HCT116 (cell line): ENCODE measurements around the gene ZNF582. TPM values are rescaled to one million over a fixed set of nuclear protein-coding genes. Genes with fewer than 3 reads are reported as not detected.

ENCODE experiments used
- ATAC-seq: fragments of 200-7000 bp; cut with Tn5 transposase; 2 replicates; pipeline ENCODE4 v1.9.1; 2020; ENCODE audit warnings: mild to moderate bottlenecking, moderate library complexity
- BruUV-seq: library from RNA; stranded (reverse); fragments of 400-500 nt; replicated peaks from 2 replicates; lab custom pipeline; 2021; lab: Mats Ljungman, UMichigan
- CTCF ChIA-PET: fragments of 300-600 bp; sonication (Branson Sonifier 250); formaldehyde crosslinking; loops from one replicate; lab custom pipeline; 2021; ENCODE audit warnings: antibody characterized with exemption; lab: Charles Lee
- POLR2A ChIA-PET: fragments of 300-600, 350-600 bp; sonication (Branson Sonifier 250); formaldehyde crosslinking; loops from one replicate; lab custom pipeline; 2021; ENCODE audit warnings: antibody characterized with exemption; lab: Charles Lee
- RAD21 ChIA-PET, 2 experiments: fragments of 300-600 bp; sonication (Branson Sonifier 250); formaldehyde crosslinking; loops; one replicate each; lab custom pipeline; 2023; ENCODE audit warnings: low total read pairs in 2 of 2; ENCODE audit not compliant: uncharacterized antibody in 2 of 2, unreplicated experiment in 2 of 2, low non-redundant PET in 1 of 2; lab: Charles Lee
- DNase-seq: peaks from one replicate; pipeline ENCODE4 v3.0.0-alpha.2; 2010; ENCODE audit warnings: low read depth, low spot score
- H2AFZ ChIP-seq: fragments of 200-600 bp; shearing (Covaris generic), sonication (generic); 2 replicates; pipeline ENCODE4 v1.6.1; 2017; ENCODE audit warnings: low read depth, mixed run types, mixed read lengths, antibody characterized with exemption, low read length; ENCODE audit not compliant: poor library complexity, severe bottlenecking
- H3K27ac ChIP-seq: 2 replicates; pipeline ENCODE4 v1.5.1; 2012; ENCODE audit warnings: low read depth, low read length
- H3K27me3 ChIP-seq: fragments of 200-600 bp; sonication (generic); 2 replicates; pipeline ENCODE4 v1.6.1; 2016; ENCODE audit warnings: mixed run types, low read length, mixed read lengths; ENCODE audit not compliant: insufficient read depth
- H3K36me3 ChIP-seq, 2 experiments: fragments of 200-500 bp in 1 of 2; fragments of 200-600 bp in 1 of 2; sonication (Bioruptor generic) in 1 of 2; sonication (generic) in 1 of 2; 2 replicates each; pipeline versions ENCODE4 v1.5.1 to v1.6.1; 2014 to 2016; ENCODE audit warnings: low read length in 2 of 2, inconsistent platforms in 1 of 2, mixed read lengths in 1 of 2, mixed run types in 1 of 2; ENCODE audit not compliant: insufficient read depth in 2 of 2, control insufficient read depth in 1 of 2
- H3K4me1 ChIP-seq, 2 experiments: fragments of 200-600 bp in 1 of 2; sonication (generic) in 1 of 2; 2 replicates each; pipeline versions ENCODE4 v1.5.1 to v1.6.1; 2012 to 2017; ENCODE audit warnings: low read length in 2 of 2, inconsistent platforms in 1 of 2, mild to moderate bottlenecking in 1 of 2, mixed read lengths in 1 of 2, mixed run types in 1 of 2, moderate library complexity in 1 of 2; ENCODE audit not compliant: insufficient read depth in 2 of 2, control insufficient read depth in 1 of 2
- H3K4me2 ChIP-seq: fragments of 200-600 bp; sonication (generic); 2 replicates; pipeline ENCODE4 v1.6.1; 2017; ENCODE audit warnings: mixed run types, low read length, mixed read lengths
- H3K4me3 ChIP-seq, 2 experiments: fragments of 200-600 bp in 1 of 2; sonication (generic) in 1 of 2; replicated peaks in 1 of 2; 2 replicates each; pipeline ENCODE4 v1.5.1; 2011 to 2016; ENCODE audit warnings: low read length in 2 of 2, control low read depth in 1 of 2, low read depth in 1 of 2, mild to moderate bottlenecking in 1 of 2, mixed read lengths in 1 of 2, mixed run types in 1 of 2
- H3K79me2 ChIP-seq: fragments of 200-600 bp; sonication (generic); 2 replicates; pipeline ENCODE4 v1.6.1; 2017; ENCODE audit warnings: mild to moderate bottlenecking, mixed run types, low read length, moderate library complexity, mixed read lengths; ENCODE audit not compliant: insufficient read depth
- H3K9ac ChIP-seq: fragments of 200-600 bp; sonication (generic); 2 replicates; pipeline ENCODE4 v1.6.1; 2016; ENCODE audit warnings: low read length, mixed read lengths
- H3K9me2 ChIP-seq: fragments of 200-600 bp; sonication (generic), shearing (Covaris generic); 2 replicates; pipeline ENCODE4 v1.6.1; 2017; ENCODE audit warnings: mixed run types, mild to moderate bottlenecking, moderate library complexity; ENCODE audit not compliant: insufficient read depth
- H3K9me3 ChIP-seq, 2 experiments: fragments of 200-500 bp in 1 of 2; fragments of 200-600 bp in 1 of 2; sonication (Bioruptor generic) in 1 of 2; sonication (generic) in 1 of 2; 2 replicates each; pipeline ENCODE4 v1.6.1; 2014 to 2017; ENCODE audit warnings: low read length in 2 of 2, mixed read lengths in 2 of 2, inconsistent platforms in 1 of 2, low read depth in 1 of 2, mild to moderate bottlenecking in 1 of 2, mixed run types in 1 of 2, moderate library complexity in 1 of 2; ENCODE audit not compliant: control insufficient read depth in 1 of 2, insufficient read depth in 1 of 2
- H4K20me1 ChIP-seq: fragments of 200-600 bp; sonication (generic), shearing (Covaris generic); 2 replicates; pipeline ENCODE4 v1.6.1; 2017; ENCODE audit warnings: mixed run types, mild to moderate bottlenecking, moderate library complexity; ENCODE audit not compliant: insufficient read depth
- CBX3 ChIP-seq: IDR thresholded peaks from 2 replicates; pipeline ENCODE4 v1.6.1; 2012; ENCODE audit warnings: low read depth
- EGR1 ChIP-seq: IDR thresholded peaks from 2 replicates; pipeline ENCODE4 v1.6.1; 2012; ENCODE audit warnings: low read depth
- ELF1 ChIP-seq: IDR thresholded peaks from 2 replicates; pipeline ENCODE4 v1.6.1; 2012; ENCODE audit warnings: low read depth, borderline replicate concordance
- EZH2 ChIP-seq: fragments of 200-600 bp; sonication (generic); IDR thresholded peaks from 2 replicates; pipeline ENCODE4 v1.6.1; 2017; ENCODE audit warnings: antibody characterized with exemption, mixed run types
- FOSL1 ChIP-seq: IDR thresholded peaks from 2 replicates; pipeline ENCODE4 v1.6.1; 2012; ENCODE audit warnings: low read depth
- JUND ChIP-seq: IDR thresholded peaks from 2 replicates; pipeline ENCODE4 v1.6.1; 2012
- POLR2A ChIP-seq: IDR thresholded peaks from 2 replicates; pipeline ENCODE4 v1.7.0; 2011; ENCODE audit warnings: borderline replicate concordance; ENCODE audit not compliant: insufficient read depth, insufficient read length; ENCODE audit errors: extremely low read depth
- POLR2AphosphoS5 ChIP-seq: IDR thresholded peaks from 2 replicates; pipeline ENCODE4 v1.6.1; 2011; ENCODE audit warnings: mild to moderate bottlenecking, low read depth, low read length, moderate library complexity
- RAD21 ChIP-seq: IDR thresholded peaks from 2 replicates; pipeline ENCODE4 v1.6.1; 2012; ENCODE audit warnings: low read depth, mild to moderate bottlenecking
- SP1 ChIP-seq: IDR thresholded peaks from 2 replicates; pipeline ENCODE4 v1.6.1; 2012; ENCODE audit warnings: low read depth
- SRF ChIP-seq: IDR thresholded peaks from 2 replicates; pipeline ENCODE4 v1.6.1; 2012; ENCODE audit warnings: low read depth
- ZFX ChIP-seq: fragments of 450-650 bp; IDR thresholded peaks from 2 replicates; pipeline ENCODE4 v1.6.1; 2017
- intact Hi-C: fragments of 100-400 bp; cut with micrococcal nuclease; formaldehyde crosslinking; loops from 2 replicates; pipeline ENCODE4 v1.10.0; 2022
- total RNA-seq: library from RNA; stranded (reverse); gene quantifications from one replicate; pipeline ENCODE4 v1.2.1, GENCODE V29; 2021; ENCODE audit not compliant: unreplicated experiment
- TF ChIP-seq, protein P1 (sequence below): IDR thresholded peaks from 2 replicates; pipeline ENCODE4 v1.6.1; 2012
- TF ChIP-seq, protein P2 (sequence below): IDR thresholded peaks from 2 replicates; pipeline ENCODE4 v1.6.1; 2012
- TF ChIP-seq, protein P3 (sequence below), 3 experiments: fragments of 200-600 bp in 1 of 3; sonication (generic) in 1 of 3; IDR thresholded peaks in 2 of 3; conservative IDR thresholded peaks in 1 of 3; 2 replicates each; pipeline ENCODE4 v1.5.1; 2012 to 2017; ENCODE audit warnings: low read depth in 2 of 3, low read length in 2 of 3, antibody characterized with exemption in 1 of 3, borderline replicate concordance in 1 of 3, control low read depth in 1 of 3, mild to moderate bottlenecking in 1 of 3, mixed read lengths in 1 of 3, mixed run types in 1 of 3, moderate library complexity in 1 of 3; ENCODE audit not compliant: insufficient read depth in 1 of 3
- TF ChIP-seq, protein P4 (sequence below): IDR thresholded peaks from 2 replicates; pipeline ENCODE4 v1.6.1; 2012; ENCODE audit warnings: low read depth
- TF ChIP-seq, protein P5 (sequence below): IDR thresholded peaks from 2 replicates; pipeline ENCODE4 v1.6.1; 2011; ENCODE audit warnings: mild to moderate bottlenecking, low read length, moderate library complexity; ENCODE audit not compliant: insufficient replicate concordance; ENCODE audit errors: extremely low read depth

ZNF582 gene
- total RNA-seq, 1 experiment from 2014 or later: not detected

DNA sequence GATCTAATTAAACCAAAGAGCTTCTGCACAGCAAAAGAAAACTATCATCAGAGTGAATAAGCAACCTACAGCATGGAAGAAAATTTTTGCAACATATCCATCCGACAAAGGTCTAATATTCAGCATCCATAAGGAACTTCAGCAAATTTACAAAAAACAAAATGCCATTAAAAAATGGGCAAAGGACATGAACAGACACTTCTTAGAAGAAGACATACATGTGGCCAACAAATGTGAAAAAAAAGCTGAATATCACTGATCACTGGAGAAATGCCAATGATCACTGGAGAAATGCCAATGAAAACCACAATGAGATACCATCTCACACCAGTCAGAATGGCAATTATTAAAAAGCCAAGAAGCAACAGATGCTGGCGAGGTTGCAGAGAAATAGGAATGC is 32.5 kb downstream of the ZNF582 start:
- Histone ChIP-seq H3K9me2 (no peaks in the 10 kb centered on the region), H3K27ac (no peak overlapping the region), H3K4me2 (no peak overlapping the region), H3K9ac (no peak overlapping the region), H3K9me3 (peaks cover 0 to 3% of the 10 kb centered on the region in 2 experiments; a peak in 1 of 4 replicates), H4K20me1 (no peaks in the 10 kb centered on the region), H3K27me3 (no peaks in the 10 kb centered on the region), H3K4me1 (no peaks in the 10 kb centered on the region), H3K4me3 (no peak overlapping the region), H3K79me2 (no peaks in the 10 kb centered on the region), H2AFZ (no peak overlapping the region), H3K36me3 (no peaks in the 10 kb centered on the region)
- DNase-seq (no peak), ATAC-seq (no peak)
- CTCF ChIA-PET: no interaction called here
- no peak for TF ChIP-seq CBX3
- no peak for TF ChIP-seq SP1
- no peak for TF ChIP-seq EZH2
- TF ChIP-seq ELF1: no peak
- TF ChIP-seq, protein P1, sequence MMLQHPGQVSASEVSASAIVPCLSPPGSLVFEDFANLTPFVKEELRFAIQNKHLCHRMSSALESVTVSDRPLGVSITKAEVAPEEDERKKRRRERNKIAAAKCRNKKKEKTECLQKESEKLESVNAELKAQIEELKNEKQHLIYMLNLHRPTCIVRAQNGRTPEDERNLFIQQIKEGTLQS: no peak
- no peak for TF ChIP-seq POLR2AphosphoS5
- no peak for TF ChIP-seq FOSL1
- no peak for TF ChIP-seq POLR2A
- TF ChIP-seq RAD21: no peak
- TF ChIP-seq JUND: no peak
- TF ChIP-seq, protein P2, sequence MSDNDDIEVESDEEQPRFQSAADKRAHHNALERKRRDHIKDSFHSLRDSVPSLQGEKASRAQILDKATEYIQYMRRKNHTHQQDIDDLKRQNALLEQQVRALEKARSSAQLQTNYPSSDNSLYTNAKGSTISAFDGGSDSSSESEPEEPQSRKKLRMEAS: no peak
- TF ChIP-seq, protein P3, sequence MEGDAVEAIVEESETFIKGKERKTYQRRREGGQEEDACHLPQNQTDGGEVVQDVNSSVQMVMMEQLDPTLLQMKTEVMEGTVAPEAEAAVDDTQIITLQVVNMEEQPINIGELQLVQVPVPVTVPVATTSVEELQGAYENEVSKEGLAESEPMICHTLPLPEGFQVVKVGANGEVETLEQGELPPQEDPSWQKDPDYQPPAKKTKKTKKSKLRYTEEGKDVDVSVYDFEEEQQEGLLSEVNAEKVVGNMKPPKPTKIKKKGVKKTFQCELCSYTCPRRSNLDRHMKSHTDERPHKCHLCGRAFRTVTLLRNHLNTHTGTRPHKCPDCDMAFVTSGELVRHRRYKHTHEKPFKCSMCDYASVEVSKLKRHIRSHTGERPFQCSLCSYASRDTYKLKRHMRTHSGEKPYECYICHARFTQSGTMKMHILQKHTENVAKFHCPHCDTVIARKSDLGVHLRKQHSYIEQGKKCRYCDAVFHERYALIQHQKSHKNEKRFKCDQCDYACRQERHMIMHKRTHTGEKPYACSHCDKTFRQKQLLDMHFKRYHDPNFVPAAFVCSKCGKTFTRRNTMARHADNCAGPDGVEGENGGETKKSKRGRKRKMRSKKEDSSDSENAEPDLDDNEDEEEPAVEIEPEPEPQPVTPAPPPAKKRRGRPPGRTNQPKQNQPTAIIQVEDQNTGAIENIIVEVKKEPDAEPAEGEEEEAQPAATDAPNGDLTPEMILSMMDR (IDR thresholded peaks at IDR 0.05 in 2 of 3, conservative IDR thresholded peaks at IDR 0.05 in 1 of 3; ENCODE audit: borderline replicate concordance in 1 of 3, insufficient read depth in 1 of 3, low read depth in 2 of 3, low read length in 2 of 3): no peak
- TF ChIP-seq ZFX: no peak
- TF ChIP-seq, protein P4, sequence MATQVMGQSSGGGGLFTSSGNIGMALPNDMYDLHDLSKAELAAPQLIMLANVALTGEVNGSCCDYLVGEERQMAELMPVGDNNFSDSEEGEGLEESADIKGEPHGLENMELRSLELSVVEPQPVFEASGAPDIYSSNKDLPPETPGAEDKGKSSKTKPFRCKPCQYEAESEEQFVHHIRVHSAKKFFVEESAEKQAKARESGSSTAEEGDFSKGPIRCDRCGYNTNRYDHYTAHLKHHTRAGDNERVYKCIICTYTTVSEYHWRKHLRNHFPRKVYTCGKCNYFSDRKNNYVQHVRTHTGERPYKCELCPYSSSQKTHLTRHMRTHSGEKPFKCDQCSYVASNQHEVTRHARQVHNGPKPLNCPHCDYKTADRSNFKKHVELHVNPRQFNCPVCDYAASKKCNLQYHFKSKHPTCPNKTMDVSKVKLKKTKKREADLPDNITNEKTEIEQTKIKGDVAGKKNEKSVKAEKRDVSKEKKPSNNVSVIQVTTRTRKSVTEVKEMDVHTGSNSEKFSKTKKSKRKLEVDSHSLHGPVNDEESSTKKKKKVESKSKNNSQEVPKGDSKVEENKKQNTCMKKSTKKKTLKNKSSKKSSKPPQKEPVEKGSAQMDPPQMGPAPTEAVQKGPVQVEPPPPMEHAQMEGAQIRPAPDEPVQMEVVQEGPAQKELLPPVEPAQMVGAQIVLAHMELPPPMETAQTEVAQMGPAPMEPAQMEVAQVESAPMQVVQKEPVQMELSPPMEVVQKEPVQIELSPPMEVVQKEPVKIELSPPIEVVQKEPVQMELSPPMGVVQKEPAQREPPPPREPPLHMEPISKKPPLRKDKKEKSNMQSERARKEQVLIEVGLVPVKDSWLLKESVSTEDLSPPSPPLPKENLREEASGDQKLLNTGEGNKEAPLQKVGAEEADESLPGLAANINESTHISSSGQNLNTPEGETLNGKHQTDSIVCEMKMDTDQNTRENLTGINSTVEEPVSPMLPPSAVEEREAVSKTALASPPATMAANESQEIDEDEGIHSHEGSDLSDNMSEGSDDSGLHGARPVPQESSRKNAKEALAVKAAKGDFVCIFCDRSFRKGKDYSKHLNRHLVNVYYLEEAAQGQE: no peak
- TF ChIP-seq, protein P5, sequence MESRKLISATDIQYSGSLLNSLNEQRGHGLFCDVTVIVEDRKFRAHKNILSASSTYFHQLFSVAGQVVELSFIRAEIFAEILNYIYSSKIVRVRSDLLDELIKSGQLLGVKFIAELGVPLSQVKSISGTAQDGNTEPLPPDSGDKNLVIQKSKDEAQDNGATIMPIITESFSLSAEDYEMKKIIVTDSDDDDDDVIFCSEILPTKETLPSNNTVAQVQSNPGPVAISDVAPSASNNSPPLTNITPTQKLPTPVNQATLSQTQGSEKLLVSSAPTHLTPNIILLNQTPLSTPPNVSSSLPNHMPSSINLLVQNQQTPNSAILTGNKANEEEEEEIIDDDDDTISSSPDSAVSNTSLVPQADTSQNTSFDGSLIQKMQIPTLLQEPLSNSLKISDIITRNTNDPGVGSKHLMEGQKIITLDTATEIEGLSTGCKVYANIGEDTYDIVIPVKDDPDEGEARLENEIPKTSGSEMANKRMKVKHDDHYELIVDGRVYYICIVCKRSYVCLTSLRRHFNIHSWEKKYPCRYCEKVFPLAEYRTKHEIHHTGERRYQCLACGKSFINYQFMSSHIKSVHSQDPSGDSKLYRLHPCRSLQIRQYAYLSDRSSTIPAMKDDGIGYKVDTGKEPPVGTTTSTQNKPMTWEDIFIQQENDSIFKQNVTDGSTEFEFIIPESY: no peak
- no peak for TF ChIP-seq SRF
- TF ChIP-seq EGR1: no peak
- RAD21 ChIA-PET: no interaction called here
- intact Hi-C loops: no loop called here
- no TSS peak for BruUV-seq
- POLR2A ChIA-PET: no interaction called here
